Brain microvascular endothelial cell (primary cell): ENCODE measurements around the gene LILRB2.

Experiments used
- DNase-seq: peaks from one replicate; pipeline ENCODE4 v3.0.0-alpha.2; 2020
- H3K27ac ChIP-seq: fragments of 250-450 bp; sonication (Bioruptor Pico); 2 replicates; pipeline ENCODE4 v1.5.1; 2020; ENCODE audit warnings: mild to moderate bottlenecking, moderate library complexity
- H3K27me3 ChIP-seq: fragments of 250-450 bp; sonication (Bioruptor Pico); replicated peaks from 2 replicates; pipeline ENCODE4 v1.5.1; 2020; ENCODE audit warnings: mild to moderate bottlenecking
- H3K36me3 ChIP-seq: fragments of 250-450 bp; sonication (Bioruptor Pico); replicated peaks from 2 replicates; pipeline ENCODE4 v1.5.1; 2020; ENCODE audit warnings: mild to moderate bottlenecking
- H3K4me3 ChIP-seq: 2 replicates; pipeline ENCODE4 v1.5.1; 2011; ENCODE audit warnings: low read depth, mild to moderate bottlenecking, control low read depth, low read length, moderate library complexity
- CTCF ChIP-seq: IDR thresholded peaks from 2 replicates; pipeline ENCODE4 v1.5.1; 2011; ENCODE audit warnings: low read depth, mild to moderate bottlenecking, moderate library complexity, low read length, control low read depth, inconsistent platforms; ENCODE audit errors: missing control alignments
- in situ Hi-C: cut with HindIII; loops from 2 replicates; pipeline ENCODE4 v1.10.0; 2017; ENCODE audit warnings: low sequenced_read_pairs, low pct_ligation_motif_present

Gene LILRB2

DNA sequence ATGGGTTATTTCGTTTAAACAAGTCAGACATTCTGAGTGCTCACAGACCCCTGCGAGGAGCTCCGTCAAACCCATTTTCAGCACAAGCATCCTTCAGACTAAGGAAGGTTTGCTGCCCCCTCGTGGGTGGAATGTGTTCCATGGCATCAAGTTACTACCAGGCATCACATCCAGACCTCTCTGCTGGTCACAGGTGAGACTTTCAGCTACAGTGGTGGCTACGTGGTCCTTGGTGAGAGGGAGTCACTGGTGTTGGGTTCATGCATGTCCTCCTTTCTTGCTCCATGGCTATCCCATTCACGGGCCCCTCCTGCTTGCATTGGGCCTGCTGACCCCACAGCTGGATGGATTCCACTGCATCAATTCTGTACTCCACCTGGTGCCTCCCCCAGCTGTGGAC lies 14.8 kb downstream of the LILRB2 start:
- no peak overlapping the region for H3K4me3 ChIP-seq
- DNase-seq, result peak; percentile 74
- in situ Hi-C loops, result no loop called here
- TF ChIP-seq CTCF, result peak; percentile 83
- no peaks in the 10 kb centered on the region for H3K36me3 ChIP-seq
- no peak overlapping the region for H3K27ac ChIP-seq
- H3K27me3 ChIP-seq, result no peaks in the 10 kb centered on the region

- Histone ChIP-seq H3K27ac (no peak overlapping the region), H3K36me3 (no peaks in the 10 kb centered on the region), H3K27me3 (peaks cover 2% of the 10 kb centered on the region), H3K4me3 (no peak overlapping the region)
- DNase-seq, result no peak
- no peak for TF ChIP-seq CTCF
- in situ Hi-C loops, result no loop called here
Observed at GRCh38 chr19:54262470-54262869, 18.4 kb downstream of the LILRB2 start.

- in situ Hi-C loops, result no loop called here
- no peak for DNase-seq
Observed at GRCh38 chr19:54262066-54262465, 18.8 kb downstream of the LILRB2 start.

DNA sequence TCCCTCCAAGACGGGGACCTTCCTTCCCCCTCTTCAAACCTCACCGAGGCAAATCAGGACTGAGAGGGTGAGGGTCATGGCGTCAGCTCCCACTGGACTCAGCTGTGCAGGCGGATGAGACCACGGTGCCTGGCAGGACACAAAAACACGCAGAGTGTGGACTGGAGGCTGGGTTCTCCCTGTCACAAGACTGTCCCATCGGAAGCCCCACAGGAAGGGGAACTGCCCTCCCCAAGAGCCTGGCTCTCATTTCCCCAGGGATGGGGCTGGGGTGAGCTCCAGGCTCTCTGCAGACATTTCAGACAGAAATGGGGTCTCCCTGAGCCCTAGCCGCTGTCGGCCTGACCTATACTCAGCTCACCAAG lies 23.8 kb downstream of the LILRB2 start, which contains the start of gene LILRB5:
Gene LILRB5 (minus strand): TSS at position 158 of the 365 bp plus-strand sequence. CDS start 80 bp downstream, at position 78.
- no peak for TF ChIP-seq CTCF
- in situ Hi-C loops, result no loop called here
- Histone ChIP-seq H3K27ac (no peak within 1 kb of the TSS), H3K4me3 (no peak within 1 kb of the TSS), H3K27me3 (peaks cover 12% of the 10 kb centered on the region), H3K36me3 (no peaks in the 10 kb centered on the region)
- DNase-seq, result no peak

More at GRCh38 chr19:54262066-54262465, 18.8 kb downstream of the LILRB2 start:
- no peaks in the 10 kb centered on the region for H3K36me3 ChIP-seq
- H3K27me3 ChIP-seq, result peaks cover 6% of the 10 kb centered on the region
- no peak overlapping the region for H3K27ac ChIP-seq
- no peak for TF ChIP-seq CTCF
- H3K4me3 ChIP-seq, result no peak overlapping the region

GRCh38 chr19:54256250-54257115 lies 24.4 kb downstream of the LILRB2 start:
- TF ChIP-seq CTCF, result no peak
- Histone ChIP-seq H3K27me3 (peaks cover 12% of the 10 kb centered on the region), H3K36me3 (no peaks in the 10 kb centered on the region), H3K27ac (no peak overlapping the region), H3K4me3 (no peak overlapping the region)
- in situ Hi-C loops, result no loop called here
- no peak for DNase-seq
